ENCODE measurements around the gene AMBP. TPM values are rescaled to one million over a fixed set of nuclear protein-coding genes. Genes with fewer than 3 reads are reported as not detected.

AMBP gene
- total RNA-seq, 1 donor from 2014 or later, result not detected

DNA sequence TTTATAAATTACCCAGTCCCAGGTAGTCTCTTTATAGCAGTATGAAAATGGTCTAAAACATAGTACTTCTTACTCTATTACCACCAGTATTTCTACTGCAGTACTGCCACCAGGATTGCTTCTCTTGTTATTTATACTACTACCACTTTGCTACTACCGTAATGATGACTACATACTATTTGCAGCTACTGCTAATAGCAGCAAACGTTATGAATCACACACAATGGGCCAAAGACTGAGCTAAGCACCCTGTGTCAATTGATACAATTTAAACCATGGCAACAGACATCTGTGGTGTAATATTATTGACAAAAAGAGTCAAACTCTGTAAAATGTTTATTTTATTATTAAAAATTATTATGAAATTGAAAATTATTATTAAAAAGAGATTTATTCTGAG, 36.3 kb upstream of the AMBP start:
- no peak for DNase-seq (ENCODE audit: low read depth)
- no peak overlapping the region for H3K4me3 ChIP-seq (ENCODE audit: low read depth, low read length)
- H3K27me3 ChIP-seq (ENCODE audit: control insufficient read depth, insufficient read depth, low read length), result peaks cover 11% of the 10 kb centered on the region
- TF ChIP-seq, protein P1, sequence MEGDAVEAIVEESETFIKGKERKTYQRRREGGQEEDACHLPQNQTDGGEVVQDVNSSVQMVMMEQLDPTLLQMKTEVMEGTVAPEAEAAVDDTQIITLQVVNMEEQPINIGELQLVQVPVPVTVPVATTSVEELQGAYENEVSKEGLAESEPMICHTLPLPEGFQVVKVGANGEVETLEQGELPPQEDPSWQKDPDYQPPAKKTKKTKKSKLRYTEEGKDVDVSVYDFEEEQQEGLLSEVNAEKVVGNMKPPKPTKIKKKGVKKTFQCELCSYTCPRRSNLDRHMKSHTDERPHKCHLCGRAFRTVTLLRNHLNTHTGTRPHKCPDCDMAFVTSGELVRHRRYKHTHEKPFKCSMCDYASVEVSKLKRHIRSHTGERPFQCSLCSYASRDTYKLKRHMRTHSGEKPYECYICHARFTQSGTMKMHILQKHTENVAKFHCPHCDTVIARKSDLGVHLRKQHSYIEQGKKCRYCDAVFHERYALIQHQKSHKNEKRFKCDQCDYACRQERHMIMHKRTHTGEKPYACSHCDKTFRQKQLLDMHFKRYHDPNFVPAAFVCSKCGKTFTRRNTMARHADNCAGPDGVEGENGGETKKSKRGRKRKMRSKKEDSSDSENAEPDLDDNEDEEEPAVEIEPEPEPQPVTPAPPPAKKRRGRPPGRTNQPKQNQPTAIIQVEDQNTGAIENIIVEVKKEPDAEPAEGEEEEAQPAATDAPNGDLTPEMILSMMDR (IDR thresholded peaks at IDR 0.05; ENCODE audit: insufficient read depth, low read length, poor library complexity, severe bottlenecking), result no peak
- H3K36me3 ChIP-seq (ENCODE audit: control insufficient read depth, insufficient read depth, low read length), result no peaks in the 10 kb centered on the region

DNA sequence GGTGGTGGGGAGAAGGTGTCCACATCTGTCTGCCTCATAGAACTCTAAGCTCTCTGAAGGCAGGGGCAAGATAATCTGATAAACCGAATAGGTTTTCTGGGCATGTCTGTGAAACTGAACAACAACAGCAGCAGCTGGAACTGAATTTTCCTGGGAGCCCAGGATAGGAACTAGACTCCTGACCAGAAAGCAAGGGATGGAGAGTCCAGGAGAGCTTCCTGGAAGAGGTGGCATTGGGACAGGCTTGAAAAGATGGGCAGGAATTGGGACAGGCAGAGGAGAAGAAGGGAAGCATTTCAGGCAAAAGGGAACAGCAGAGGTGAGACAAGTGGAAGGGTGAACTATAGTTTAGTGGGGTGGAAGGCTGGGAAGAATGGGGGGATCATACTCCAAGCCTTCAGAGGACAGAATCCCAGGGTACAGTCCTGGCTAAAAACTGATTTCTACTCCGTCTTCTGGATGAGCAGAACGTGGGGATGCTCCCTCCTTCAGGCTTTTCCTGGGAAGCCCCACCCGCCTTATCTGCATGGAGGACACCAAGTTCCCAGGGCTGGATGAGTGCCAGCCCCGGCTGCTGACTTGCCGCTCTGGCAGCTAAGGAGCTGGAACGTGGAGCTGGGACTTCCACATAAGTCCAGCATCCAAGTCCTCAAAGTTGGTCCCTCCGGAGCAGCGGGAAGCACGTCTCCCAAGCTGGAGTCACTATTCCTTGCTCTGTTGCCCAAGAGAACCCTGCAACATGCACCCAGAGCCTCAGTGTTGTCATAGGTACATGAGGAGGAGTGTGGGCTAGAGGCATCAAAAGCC, 34.9 kb upstream of the AMBP start:
- TF ChIP-seq, protein P1 (IDR thresholded peaks at IDR 0.05; ENCODE audit: insufficient read depth, low read length, poor library complexity, severe bottlenecking), result no peak
- H3K27me3 ChIP-seq (ENCODE audit: control insufficient read depth, insufficient read depth, low read length), result peaks cover 5% of the 10 kb centered on the region
- H3K4me3 ChIP-seq (ENCODE audit: low read depth, low read length), result no peak overlapping the region
- no peaks in the 10 kb centered on the region for H3K36me3 ChIP-seq (ENCODE audit: control insufficient read depth, insufficient read depth, low read length)
- no peak for DNase-seq (ENCODE audit: low read depth)

DNA sequence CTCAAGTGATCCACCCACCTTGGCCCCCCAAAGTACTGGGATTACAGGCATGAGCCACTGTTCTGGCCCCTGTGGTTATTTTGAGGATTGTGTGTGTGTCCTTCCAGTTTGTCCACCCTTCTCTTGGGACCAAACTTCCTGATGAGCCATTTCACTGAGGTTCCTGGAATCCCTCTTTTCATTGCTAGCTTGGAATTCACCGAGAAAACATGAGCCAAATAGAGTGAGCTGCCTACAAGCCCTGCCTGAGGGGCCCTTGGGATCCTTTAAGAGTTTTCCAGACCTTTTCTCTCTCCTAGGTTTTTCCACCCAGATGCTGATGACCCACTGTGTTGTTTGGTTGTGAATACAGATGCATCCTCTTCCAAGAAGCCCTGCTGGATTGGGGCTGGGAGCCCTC, 34.2 kb upstream of the AMBP start:
- DNase-seq (ENCODE audit: low read depth), result no peak

DNA sequence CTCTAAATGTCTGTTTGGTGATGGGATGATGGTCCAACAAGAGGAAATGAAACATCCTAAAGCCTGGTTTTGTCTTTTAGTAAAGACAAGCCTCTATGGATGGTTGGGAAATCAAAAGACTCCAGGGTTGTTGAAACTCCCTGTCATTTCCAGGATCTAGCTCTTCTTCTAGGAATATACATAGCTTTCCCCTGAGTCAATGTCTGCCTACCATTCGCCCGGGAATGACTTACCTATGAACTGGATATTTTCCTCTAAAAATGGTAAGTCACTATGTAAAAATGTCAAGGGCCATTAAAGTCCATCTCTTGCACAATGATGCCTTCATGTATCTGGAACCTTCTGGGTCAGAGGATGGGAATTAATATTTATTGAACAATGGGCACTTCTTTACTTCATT, 32.1 kb upstream of the AMBP start:
- DNase-seq (ENCODE audit: low read depth), result peak; percentile 82
- H3K36me3 ChIP-seq (ENCODE audit: control insufficient read depth, insufficient read depth, low read length), result no peaks in the 10 kb centered on the region
- TF ChIP-seq, protein P1 (IDR thresholded peaks at IDR 0.05; ENCODE audit: insufficient read depth, low read length, poor library complexity, severe bottlenecking), result no peak
- H3K27me3 ChIP-seq (ENCODE audit: control insufficient read depth, insufficient read depth, low read length), result no peaks in the 10 kb centered on the region
- H3K4me3 ChIP-seq (ENCODE audit: low read depth, low read length), result no peak overlapping the region

More for the DNA sequence above, 34.2 kb upstream of the AMBP start:
- H3K4me3 ChIP-seq (ENCODE audit: low read depth, low read length), result no peak overlapping the region
- TF ChIP-seq, protein P1 (IDR thresholded peaks at IDR 0.05; ENCODE audit: insufficient read depth, low read length, poor library complexity, severe bottlenecking), result no peak
- peaks cover 5% of the 10 kb centered on the region for H3K27me3 ChIP-seq (ENCODE audit: control insufficient read depth, insufficient read depth, low read length)
- no peaks in the 10 kb centered on the region for H3K36me3 ChIP-seq (ENCODE audit: control insufficient read depth, insufficient read depth, low read length)

DNA sequence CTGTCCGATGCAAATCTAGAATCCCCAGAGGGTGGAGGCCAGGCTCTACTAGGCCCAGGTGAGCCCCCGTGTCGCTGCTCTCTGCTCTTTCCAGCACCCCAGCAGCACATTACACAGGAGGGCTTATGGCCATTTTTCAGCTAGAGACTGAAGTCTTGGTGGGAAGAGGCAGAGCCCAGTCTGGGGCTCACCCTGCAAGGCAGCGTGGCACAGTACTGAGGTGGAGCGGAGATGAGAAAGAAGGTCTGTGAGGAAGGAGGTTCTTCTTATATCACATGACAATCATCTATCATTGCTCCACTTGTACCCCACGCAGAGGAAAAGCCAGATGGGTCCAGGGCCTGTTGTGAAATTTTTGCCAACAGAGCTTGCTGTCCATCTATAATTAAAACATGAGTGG, 31.0 kb upstream of the AMBP start:
- Histone ChIP-seq H3K27me3 (ENCODE audit: control insufficient read depth, insufficient read depth, low read length) (no peaks in the 10 kb centered on the region), H3K36me3 (ENCODE audit: control insufficient read depth, insufficient read depth, low read length) (no peaks in the 10 kb centered on the region), H3K4me3 (ENCODE audit: low read depth, low read length) (no peak overlapping the region)
- TF ChIP-seq, protein P1 (IDR thresholded peaks at IDR 0.05; ENCODE audit: insufficient read depth, low read length, poor library complexity, severe bottlenecking), result no peak
- no peak for DNase-seq (ENCODE audit: low read depth)
